GM12873 (cell line): ENCODE results near the gene RAC3.

ENCODE experiments used
- TF ChIP-seq, protein P1 (sequence below): IDR thresholded peaks from 2 replicates; pipeline ENCODE4 v1.5.1; 2012; ENCODE audit warnings: low read depth, mild to moderate bottlenecking, moderate library complexity, low read length, control low read depth; ENCODE audit not compliant: insufficient read depth; ENCODE audit errors: missing control alignments

The RAC3 gene

DNA sequence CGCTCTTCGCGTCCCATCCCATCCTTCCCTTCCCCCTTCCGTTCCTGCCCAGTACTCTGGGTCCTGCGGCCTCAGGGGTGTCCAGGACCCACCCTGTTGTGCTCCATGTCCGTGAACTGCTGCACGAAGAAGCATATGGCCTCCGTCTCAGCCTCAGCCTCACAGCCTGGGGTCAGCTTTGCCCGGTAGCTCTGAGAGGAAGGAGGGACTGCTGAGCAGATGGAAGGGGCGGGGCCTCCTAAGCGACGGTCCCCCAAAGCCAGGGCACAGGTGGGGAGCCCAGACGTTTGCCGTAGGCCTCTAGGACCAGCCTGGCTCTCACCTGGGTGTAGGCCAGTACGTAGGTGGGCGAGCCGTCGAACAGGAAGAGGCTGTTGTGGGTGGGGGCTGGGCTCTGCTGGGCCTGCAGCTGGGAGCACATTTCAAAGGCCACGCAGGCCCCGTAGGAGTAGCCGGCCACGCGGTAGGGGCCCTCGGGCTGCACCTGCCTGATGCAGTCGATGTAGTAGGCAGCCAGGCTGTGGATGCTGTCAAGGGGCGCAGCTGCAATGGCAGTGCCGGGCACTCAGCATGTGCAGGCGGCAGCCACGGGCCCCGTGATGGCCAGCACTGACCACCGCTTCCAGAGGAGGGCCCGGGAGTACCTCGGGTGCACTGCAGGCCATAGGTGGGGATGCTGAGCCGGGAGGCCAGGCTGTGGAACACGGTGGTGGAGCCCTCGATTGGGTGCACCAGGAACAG, 48.7 kb downstream of the RAC3 start:
- TF ChIP-seq, protein P1, sequence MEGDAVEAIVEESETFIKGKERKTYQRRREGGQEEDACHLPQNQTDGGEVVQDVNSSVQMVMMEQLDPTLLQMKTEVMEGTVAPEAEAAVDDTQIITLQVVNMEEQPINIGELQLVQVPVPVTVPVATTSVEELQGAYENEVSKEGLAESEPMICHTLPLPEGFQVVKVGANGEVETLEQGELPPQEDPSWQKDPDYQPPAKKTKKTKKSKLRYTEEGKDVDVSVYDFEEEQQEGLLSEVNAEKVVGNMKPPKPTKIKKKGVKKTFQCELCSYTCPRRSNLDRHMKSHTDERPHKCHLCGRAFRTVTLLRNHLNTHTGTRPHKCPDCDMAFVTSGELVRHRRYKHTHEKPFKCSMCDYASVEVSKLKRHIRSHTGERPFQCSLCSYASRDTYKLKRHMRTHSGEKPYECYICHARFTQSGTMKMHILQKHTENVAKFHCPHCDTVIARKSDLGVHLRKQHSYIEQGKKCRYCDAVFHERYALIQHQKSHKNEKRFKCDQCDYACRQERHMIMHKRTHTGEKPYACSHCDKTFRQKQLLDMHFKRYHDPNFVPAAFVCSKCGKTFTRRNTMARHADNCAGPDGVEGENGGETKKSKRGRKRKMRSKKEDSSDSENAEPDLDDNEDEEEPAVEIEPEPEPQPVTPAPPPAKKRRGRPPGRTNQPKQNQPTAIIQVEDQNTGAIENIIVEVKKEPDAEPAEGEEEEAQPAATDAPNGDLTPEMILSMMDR: no peak

DNA sequence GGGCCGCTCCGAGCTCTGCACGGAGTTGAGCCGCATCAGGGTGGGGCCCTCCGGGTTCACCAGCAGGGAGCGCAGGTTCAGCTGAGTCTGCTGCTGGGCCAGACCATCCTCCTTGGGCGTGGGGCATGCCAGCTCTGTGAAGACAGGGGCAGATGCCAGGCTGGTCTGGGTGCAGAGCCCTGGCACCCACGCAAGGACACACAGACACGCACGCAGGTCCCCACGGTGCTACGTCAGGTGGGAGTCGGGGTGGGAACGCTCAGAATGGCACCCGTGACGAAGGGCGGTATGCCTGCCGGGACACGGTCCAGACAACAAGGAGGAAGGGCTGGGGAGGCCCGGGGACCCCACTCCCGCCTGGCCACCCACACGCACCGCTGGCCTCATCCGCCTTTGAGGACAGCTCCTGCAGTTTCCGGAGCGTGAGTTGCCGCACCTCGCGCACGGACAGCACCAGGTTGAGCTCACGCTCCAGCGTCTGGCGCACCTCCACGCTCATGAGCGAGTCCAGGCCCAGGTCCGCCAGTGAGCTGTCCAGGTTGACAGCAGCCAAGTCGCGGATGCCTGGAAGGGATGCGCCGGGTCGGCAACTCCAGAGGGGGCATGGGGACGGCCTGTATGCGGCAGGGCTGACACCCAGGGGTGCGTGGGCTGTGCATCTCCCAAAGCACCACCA, 49.4 kb downstream of the RAC3 start:
- TF ChIP-seq, protein P1: no peak

- TF ChIP-seq, protein P1: no peak
Measured at GRCh38 chr17:82081546-82081945, 50.1 kb downstream of the RAC3 start.

DNA sequence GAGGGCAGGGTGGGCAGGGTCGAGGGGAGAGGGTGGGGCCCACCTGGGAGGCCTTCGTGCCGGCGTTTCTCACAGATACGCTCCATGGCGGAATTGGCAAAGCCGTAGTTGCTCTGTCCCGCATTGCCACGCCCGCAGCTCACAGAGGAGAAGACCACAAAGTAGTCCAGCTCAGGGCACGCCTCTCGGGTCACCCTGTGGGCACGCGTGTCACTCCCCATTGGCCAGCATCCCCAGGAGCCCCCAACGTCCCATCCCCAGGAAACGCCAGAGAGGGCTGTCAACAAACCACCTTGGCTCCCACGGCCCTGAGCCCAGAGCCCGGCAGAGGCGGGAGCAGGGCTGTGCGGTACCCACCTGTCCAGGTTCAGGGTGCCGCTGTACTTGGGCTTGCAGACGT, 50.5 kb downstream of the RAC3 start:
- TF ChIP-seq, protein P1: no peak

DNA sequence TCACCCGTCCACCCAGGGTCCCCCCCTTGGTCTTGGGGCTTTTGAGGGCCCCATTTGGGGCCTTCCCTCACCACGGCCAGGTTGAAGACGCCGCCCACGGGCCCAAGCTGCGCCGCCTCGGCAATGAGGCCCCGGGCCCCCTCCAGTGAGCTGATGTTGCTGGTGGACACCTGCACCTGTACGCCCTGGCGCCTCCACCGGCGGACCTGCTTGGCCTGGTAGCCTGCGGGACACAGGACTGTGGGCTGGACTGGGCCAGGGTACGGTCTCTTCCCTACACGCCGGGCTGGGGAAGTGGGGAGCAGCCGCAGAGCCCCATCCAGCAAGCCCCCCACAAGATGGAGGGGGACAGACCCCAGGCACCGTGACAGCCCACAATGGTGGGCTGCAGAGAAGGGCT, 51.0 kb downstream of the RAC3 start:
- TF ChIP-seq, protein P1: no peak

DNA sequence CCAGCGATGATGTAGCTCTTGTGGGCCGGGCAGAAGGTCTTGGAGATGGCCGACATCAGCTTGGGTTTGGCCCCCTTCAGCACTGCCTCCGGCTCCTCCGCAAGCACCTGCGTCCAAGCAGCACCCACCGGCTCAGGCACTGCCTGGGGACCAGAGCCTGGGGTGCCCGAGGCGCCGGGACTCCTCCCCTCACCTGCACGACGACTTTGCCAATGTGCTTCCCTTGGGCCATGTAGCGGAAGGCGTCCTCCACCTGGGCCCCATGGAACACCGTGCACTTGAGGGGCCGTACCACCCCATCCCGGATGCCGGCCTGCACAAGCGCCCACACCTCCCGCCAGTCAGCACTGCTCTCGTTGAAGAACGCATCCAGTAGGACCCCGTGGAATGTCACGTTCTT, 51.5 kb downstream of the RAC3 start:
- TF ChIP-seq, protein P1: no peak
